ENCODE results near the gene PASD1.

GRCh38 chrX:151596282-151596681 lies 32.8 kb downstream of the PASD1 start:
- TF ChIP-seq POLR2A (IDR thresholded peaks at IDR 0.05; ENCODE audit: low read depth, low read length) (no peak), POLR2AphosphoS5 (IDR thresholded peaks at IDR 0.05; ENCODE audit: low read depth, low read length) (no peak), TAF1 (IDR thresholded peaks at IDR 0.05; ENCODE audit: borderline replicate concordance, low read depth, low read length) (no peak)
